Measurements from ENCODE around the gene ALDH2. TPM values are rescaled to one million over a fixed set of nuclear protein-coding genes. Genes with fewer than 3 reads are reported as not detected.

Gene ALDH2
- total RNA-seq, 6 experiments from 2014 or later, result 12.1 to 43.3 (median 15.8) TPM

DNA sequence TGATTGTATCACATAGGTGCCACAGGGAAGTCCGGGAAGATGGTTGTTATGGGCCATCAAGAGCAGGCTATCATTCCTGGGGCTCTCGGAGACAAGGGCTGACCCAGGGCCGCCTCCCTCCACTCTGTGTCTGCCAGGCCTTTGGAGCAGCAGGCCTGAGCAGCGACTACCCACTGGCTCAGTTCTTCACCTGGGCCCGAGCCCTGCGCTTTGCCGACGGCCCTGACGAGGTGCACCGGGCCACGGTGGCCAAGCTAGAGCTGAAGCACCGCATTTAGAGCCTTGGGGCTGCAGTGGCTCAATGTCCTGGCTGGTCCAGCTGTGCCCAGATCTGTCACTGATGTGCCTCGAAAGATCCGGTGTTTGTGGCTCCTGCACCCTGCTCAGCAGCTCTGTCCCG lies 10.5 kb upstream of the ALDH2 start:
- Mint-ChIP-seq H3K36me3 (ENCODE audit: low read depth) (no peaks in the 10 kb centered on the region), H3K27ac (no peak overlapping the region), H3K9me3 (no peaks in the 10 kb centered on the region), H3K4me1 (ENCODE audit: low read depth) (no peaks in the 10 kb centered on the region), H3K4me3 (no peak overlapping the region), H3K27me3 (ENCODE audit: insufficient read depth) (no peaks in the 10 kb centered on the region; the same call in 1 of the 2 replicates)
- DNase-seq, result no peak
- TF ChIP-seq, protein P1, sequence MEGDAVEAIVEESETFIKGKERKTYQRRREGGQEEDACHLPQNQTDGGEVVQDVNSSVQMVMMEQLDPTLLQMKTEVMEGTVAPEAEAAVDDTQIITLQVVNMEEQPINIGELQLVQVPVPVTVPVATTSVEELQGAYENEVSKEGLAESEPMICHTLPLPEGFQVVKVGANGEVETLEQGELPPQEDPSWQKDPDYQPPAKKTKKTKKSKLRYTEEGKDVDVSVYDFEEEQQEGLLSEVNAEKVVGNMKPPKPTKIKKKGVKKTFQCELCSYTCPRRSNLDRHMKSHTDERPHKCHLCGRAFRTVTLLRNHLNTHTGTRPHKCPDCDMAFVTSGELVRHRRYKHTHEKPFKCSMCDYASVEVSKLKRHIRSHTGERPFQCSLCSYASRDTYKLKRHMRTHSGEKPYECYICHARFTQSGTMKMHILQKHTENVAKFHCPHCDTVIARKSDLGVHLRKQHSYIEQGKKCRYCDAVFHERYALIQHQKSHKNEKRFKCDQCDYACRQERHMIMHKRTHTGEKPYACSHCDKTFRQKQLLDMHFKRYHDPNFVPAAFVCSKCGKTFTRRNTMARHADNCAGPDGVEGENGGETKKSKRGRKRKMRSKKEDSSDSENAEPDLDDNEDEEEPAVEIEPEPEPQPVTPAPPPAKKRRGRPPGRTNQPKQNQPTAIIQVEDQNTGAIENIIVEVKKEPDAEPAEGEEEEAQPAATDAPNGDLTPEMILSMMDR (IDR thresholded peaks at IDR 0.05), result no peak

DNA sequence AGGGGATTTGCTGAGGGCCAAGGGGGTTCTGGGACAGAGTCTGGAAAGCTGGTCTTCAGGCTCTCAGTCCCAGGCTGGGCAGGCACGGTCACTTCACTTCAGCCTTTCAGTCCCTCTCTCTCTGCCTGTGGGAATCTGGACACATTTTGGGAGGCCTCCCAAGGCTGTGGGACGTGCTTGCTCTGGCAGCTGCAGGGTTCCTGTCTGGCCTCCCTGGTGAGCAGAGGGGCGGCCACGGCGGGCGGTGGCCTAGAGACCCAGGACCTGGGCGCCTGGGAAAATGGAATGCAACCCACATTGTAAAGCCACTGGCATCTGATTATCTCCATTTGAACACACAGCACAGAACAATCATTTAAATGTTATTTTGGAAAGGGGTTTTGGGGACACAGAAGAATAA lies 10.1 kb upstream of the ALDH2 start:
- H3K4me3 Mint-ChIP-seq, result no peak overlapping the region
- no peaks in the 10 kb centered on the region for H3K36me3 Mint-ChIP-seq (ENCODE audit: low read depth)
- no peaks in the 10 kb centered on the region; the same call in 1 of the 2 replicates for H3K27me3 Mint-ChIP-seq (ENCODE audit: insufficient read depth)
- no peak overlapping the region for H3K27ac Mint-ChIP-seq
- TF ChIP-seq, protein P1 (IDR thresholded peaks at IDR 0.05), result no peak
- no peaks in the 10 kb centered on the region for H3K9me3 Mint-ChIP-seq
- no peaks in the 10 kb centered on the region for H3K4me1 Mint-ChIP-seq (ENCODE audit: low read depth)
- no peak for DNase-seq

DNA sequence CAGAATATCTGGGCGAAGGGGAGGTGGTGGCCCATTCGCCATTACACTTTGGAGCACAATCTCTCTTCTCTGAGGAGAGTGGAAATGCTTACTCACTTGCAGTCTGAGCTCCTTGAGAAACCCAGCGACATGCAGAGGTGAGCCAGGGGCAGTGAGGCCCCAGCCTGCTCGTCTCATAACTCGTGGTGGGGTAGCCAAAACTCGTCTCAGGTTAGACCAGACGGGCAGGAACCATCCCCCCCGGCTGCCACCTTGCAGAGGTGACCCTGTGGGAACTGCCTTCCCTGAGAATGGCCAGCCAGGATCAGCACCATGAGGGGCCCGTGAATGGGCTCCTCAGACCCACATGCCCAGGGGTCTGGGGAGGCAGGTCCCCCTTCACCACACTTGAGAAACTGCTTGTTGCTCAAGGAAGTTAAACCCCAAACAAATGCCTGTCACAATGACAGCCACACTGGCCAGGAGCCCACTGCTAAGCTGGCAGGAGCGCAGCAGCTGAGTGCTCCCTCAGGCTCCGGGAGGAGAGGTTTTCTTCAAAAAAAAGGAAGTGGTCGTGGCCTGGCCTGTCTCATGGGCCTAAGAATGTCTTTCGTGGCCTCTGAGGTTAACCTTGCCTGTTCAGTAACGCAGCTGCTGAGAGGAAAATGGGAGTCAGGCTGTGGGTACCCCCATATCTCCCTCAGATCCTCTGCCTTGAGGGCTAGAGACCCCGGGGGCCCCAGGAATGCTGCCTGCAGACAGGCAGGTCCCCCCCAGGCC lies 9.2 kb upstream of the ALDH2 start:
- Mint-ChIP-seq H3K36me3 (ENCODE audit: low read depth) (no peaks in the 10 kb centered on the region), H3K4me1 (ENCODE audit: low read depth) (no peaks in the 10 kb centered on the region), H3K27me3 (ENCODE audit: insufficient read depth) (no peaks in the 10 kb centered on the region; the same call in 1 of the 2 replicates), H3K4me3 (no peak overlapping the region), H3K27ac (no peak overlapping the region), H3K9me3 (no peaks in the 10 kb centered on the region)
- no peak for DNase-seq
- TF ChIP-seq, protein P1 (IDR thresholded peaks at IDR 0.05), result no peak

DNA sequence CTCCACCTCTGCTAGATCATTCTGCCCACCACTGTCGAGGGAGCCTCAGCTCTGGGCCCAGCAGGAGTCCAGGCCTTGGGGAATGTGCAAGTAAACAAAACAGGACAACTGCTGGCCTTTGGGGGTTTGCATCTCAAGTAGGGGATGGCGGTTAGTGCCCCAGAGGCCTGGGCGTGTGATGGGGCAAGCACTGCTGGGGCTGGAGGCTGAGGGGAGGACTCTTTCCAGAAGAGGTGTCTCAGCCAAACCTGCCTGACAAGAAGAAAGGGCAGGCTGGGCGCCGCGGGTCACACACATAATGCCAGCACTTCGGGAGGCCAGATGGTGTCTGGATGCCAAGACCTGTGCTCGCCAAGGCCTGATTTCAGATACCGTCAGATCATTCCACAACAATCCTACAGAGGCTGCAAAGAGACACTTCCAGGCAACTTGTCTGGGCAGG lies 8.6 kb upstream of the ALDH2 start:
- TF ChIP-seq, protein P1 (IDR thresholded peaks at IDR 0.05), result no peak
- Mint-ChIP-seq H3K27me3 (ENCODE audit: insufficient read depth) (no peaks in the 10 kb centered on the region; the same call in 1 of the 2 replicates), H3K9me3 (no peaks in the 10 kb centered on the region), H3K36me3 (ENCODE audit: low read depth) (no peaks in the 10 kb centered on the region), H3K4me3 (no peak overlapping the region), H3K4me1 (ENCODE audit: low read depth) (no peaks in the 10 kb centered on the region), H3K27ac (no peak overlapping the region)
- no peak for DNase-seq

DNA sequence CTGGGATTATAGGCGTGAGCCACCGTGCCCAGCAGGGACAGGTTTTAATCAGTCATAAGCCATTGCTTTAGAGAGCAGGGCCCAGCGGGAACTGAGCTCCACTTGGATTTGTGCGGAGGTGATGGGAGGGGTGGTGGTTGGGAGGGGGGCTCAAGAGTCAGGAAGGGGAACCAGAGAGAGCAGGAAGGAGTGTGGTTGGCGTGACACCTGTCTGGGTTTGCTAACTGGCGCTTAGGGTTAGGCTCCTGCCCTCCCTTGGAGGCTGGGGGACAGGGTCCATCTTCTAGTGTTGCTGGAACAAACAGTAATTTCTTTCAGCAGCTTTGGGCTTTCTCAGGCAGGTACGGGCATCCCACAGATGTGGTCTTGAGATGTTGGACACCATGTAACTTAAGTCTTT lies 7.5 kb upstream of the ALDH2 start:
- Mint-ChIP-seq H3K4me1 (ENCODE audit: low read depth) (no peaks in the 10 kb centered on the region), H3K4me3 (no peak overlapping the region), H3K36me3 (ENCODE audit: low read depth) (no peaks in the 10 kb centered on the region), H3K9me3 (no peaks in the 10 kb centered on the region), H3K27ac (no peak overlapping the region), H3K27me3 (ENCODE audit: insufficient read depth) (no peaks in the 10 kb centered on the region; the same call in 1 of the 2 replicates)
- DNase-seq, result no peak
- TF ChIP-seq, protein P1 (IDR thresholded peaks at IDR 0.05), result no peak

Measured in HFFc6 (cell line).